K562 (cell line): Measurements from ENCODE around the gene ARHGEF4. TPM values are rescaled to one million over a fixed set of nuclear protein-coding genes. Genes with fewer than 3 reads are reported as not detected.

ENCODE experiments used
- ATAC-seq: fragments of 200-7000 bp; cut with Tn5 transposase; 3 replicates; pipeline ENCODE4 v1.9.1; 2020; ENCODE audit warnings: moderate library complexity
- BruUV-seq: library from RNA; stranded (reverse); fragments of 400-500 nt; replicated peaks from 2 replicates; lab custom pipeline; 2021; lab: Mats Ljungman, UMichigan
- CTCF ChIA-PET: fragments of 300-600 bp; formaldehyde crosslinking; extraction: SDS; loops from one replicate; lab custom pipeline; 2021; ENCODE audit warnings: low intra/inter-chr PET ratio; lab: Yijun Ruan, JAX
- POLR2A ChIA-PET: fragments of 300-600, 350-650 bp; sonication (Branson Sonifier 250); formaldehyde crosslinking; extraction: SDS; loops from one replicate; lab custom pipeline; 2021; ENCODE audit warnings: antibody characterized with exemption, inconsistent platforms; lab: Yijun Ruan, JAX
- DNase-seq, 4 experiments: peaks; one replicate each; pipeline versions ENCODE4 v3.0.0 to v3.0.0-alpha.2; 2011 to 2018; ENCODE audit warnings: low spot score in 3 of 4, mixed read lengths in 3 of 4; ENCODE audit errors: extremely low read depth in 1 of 4
- FAIRE-seq: peaks from 2 replicates; lab custom pipeline; 2011; peaks lifted over from hg19 to GRCh38; lab: Jason Lieb, UNC
- H2AFZ ChIP-seq: 2 replicates; pipeline ENCODE4 v1.6.0; 2011; ENCODE audit warnings: low read depth, low read length, control low read depth, inconsistent platforms
- H3K27ac ChIP-seq: fragments of 200-600 bp; 3 replicates; pipeline ENCODE4 v1.8.0; 2011; ENCODE audit warnings: low read depth, mild to moderate bottlenecking, control low read depth, inconsistent platforms, low read length, moderate library complexity, mixed read lengths; ENCODE audit errors: extremely low read depth
- H3K27me3 ChIP-seq, 2 experiments: fragments of 300-600 bp in 1 of 2; 2 replicates in 1 of 2; 3 replicates in 1 of 2; pipeline versions ENCODE4 v1.6.0 to v1.8.0; 2011; ENCODE audit warnings: inconsistent platforms in 2 of 2, low read length in 2 of 2, mild to moderate bottlenecking in 1 of 2, mixed read lengths in 1 of 2, moderate library complexity in 1 of 2; ENCODE audit not compliant: control insufficient read depth in 2 of 2, insufficient read depth in 2 of 2
- H3K36me3 ChIP-seq: fragments of 300-600 bp; 3 replicates; pipeline ENCODE4 v1.8.0; 2011; ENCODE audit warnings: mild to moderate bottlenecking, low read length, inconsistent platforms; ENCODE audit not compliant: control insufficient read depth, insufficient read depth
- H3K4me1 ChIP-seq, 2 experiments: fragments of 200-600 bp in 1 of 2; replicated peaks in 1 of 2; 2 replicates in 1 of 2; 3 replicates in 1 of 2; pipeline versions ENCODE4 v1.5.1 to v1.8.0; 2011; ENCODE audit warnings: inconsistent platforms in 2 of 2, low read length in 2 of 2, mild to moderate bottlenecking in 1 of 2, mixed read lengths in 1 of 2, moderate library complexity in 1 of 2; ENCODE audit not compliant: control insufficient read depth in 2 of 2, insufficient read depth in 2 of 2
- H3K4me2 ChIP-seq: 2 replicates; pipeline ENCODE4 v1.6.1; 2011; ENCODE audit warnings: low read length, control low read depth, inconsistent platforms, mixed read lengths; ENCODE audit not compliant: insufficient read depth
- H3K4me3 ChIP-seq: fragments of 200-600 bp; sonication (generic), shearing (Covaris generic); 2 replicates; pipeline ENCODE4 v1.5.1; 2016; ENCODE audit warnings: control low read depth, inconsistent platforms
- H3K79me2 ChIP-seq: fragments of 200-600 bp; 3 replicates; pipeline ENCODE4 v1.8.0; 2011; ENCODE audit warnings: low read length, inconsistent platforms; ENCODE audit not compliant: control insufficient read depth, insufficient read depth
- H3K9ac ChIP-seq, 2 experiments: 2 replicates each; pipeline versions ENCODE4 v1.6.0 to v1.6.1; 2011; ENCODE audit warnings: low read depth in 2 of 2, low read length in 2 of 2, control low read depth in 1 of 2, inconsistent platforms in 1 of 2, mild to moderate bottlenecking in 1 of 2, mixed read lengths in 1 of 2; ENCODE audit not compliant: insufficient read depth in 1 of 2
- H3K9me1 ChIP-seq: one replicate; pipeline ENCODE4 v1.6.0; 2011; ENCODE audit warnings: inconsistent platforms, mild to moderate bottlenecking, low read length, moderate library complexity; ENCODE audit not compliant: control insufficient read depth, insufficient read depth
- H3K9me3 ChIP-seq: replicated peaks from 2 replicates; pipeline ENCODE4 v1.5.1; 2011; ENCODE audit warnings: low read depth, low read length, inconsistent platforms; ENCODE audit not compliant: control insufficient read depth, insufficient read depth
- H4K20me1 ChIP-seq: replicated peaks from 2 replicates; pipeline ENCODE4 v1.6.1; 2011; ENCODE audit warnings: low read length, inconsistent platforms, mixed read lengths; ENCODE audit not compliant: control insufficient read depth, insufficient read depth
- ATF1 ChIP-seq, 2 experiments: fragments of 450-650 bp in 1 of 2; IDR thresholded peaks; 2 replicates each; pipeline ENCODE4 v1.6.1; 2016; ENCODE audit warnings: missing compliant biosample characterization in 1 of 2, missing genetic modification characterization in 1 of 2
- HCFC1 ChIP-seq: IDR thresholded peaks from 2 replicates; pipeline ENCODE4 v1.6.1; 2012; ENCODE audit warnings: low read depth, low read length, improper control_type of control experiment
- HIVEP1 ChIP-seq: fragments of 250-450 bp; sonication (Bioruptor Pico); IDR thresholded peaks from 2 replicates; pipeline ENCODE4 v1.4.0; 2020; ENCODE audit warnings: mild to moderate bottlenecking
- KHSRP ChIP-seq: fragments of 450-650 bp; IDR thresholded peaks from 2 replicates; pipeline ENCODE4 v1.6.1; 2017
- PKNOX1 ChIP-seq: fragments of 450-650 bp; IDR thresholded peaks from 2 replicates; pipeline ENCODE4 v1.6.1; 2016
- PTBP1 ChIP-seq: fragments of 200-400 bp; formaldehyde crosslinking; IDR thresholded peaks from 2 replicates; pipeline ENCODE4 v1.6.1; 2017; ENCODE audit warnings: low read depth, low read length
- TCF3 ChIP-seq: sonication (generic); formaldehyde crosslinking; IDR thresholded peaks from 2 replicates; pipeline ENCODE4 v1.4.0; 2020; ENCODE audit warnings: mild to moderate bottlenecking, missing genetic modification reagents
- ZNF239 ChIP-seq: fragments of 250-450 bp; sonication (Bioruptor Pico); IDR thresholded peaks from 2 replicates; pipeline ENCODE4 v1.4.0; 2020; ENCODE audit warnings: mild to moderate bottlenecking
- ZNF639 ChIP-seq, 2 experiments: fragments of 200-800 bp in 1 of 2; sonication (Bioruptor generic) in 1 of 2; sonication (generic) in 1 of 2; formaldehyde crosslinking in 1 of 2; IDR thresholded peaks in 1 of 2; conservative IDR thresholded peaks in 1 of 2; 2 replicates each; pipeline versions ENCODE4 v1.5.0 to v1.6.1; 2016 to 2020; ENCODE audit warnings: missing compliant biosample characterization in 1 of 2, missing genetic modification characterization in 1 of 2, missing genetic modification reagents in 1 of 2
- WGBS: fragments of 100-300 bp; shearing (Covaris generic); methylation state at CpG from one replicate; pipeline ENCODE4 v1.1.6; 2016; ENCODE audit warnings: low coverage, mixed read lengths; ENCODE audit not compliant: insufficient coverage; ENCODE audit errors: missing lambda C conversion rate; 5-methylcytosine and 5-hydroxymethylcytosine counted together
- in situ Hi-C: fragments of 300-500 bp; cut with MboI; formaldehyde crosslinking; loops from 4 replicates; pipeline ENCODE4 v1.15.0; 2018; ENCODE audit warnings: inconsistent platforms, mixed read lengths
- intact Hi-C: fragments of 100-400 bp; cut with micrococcal nuclease; formaldehyde crosslinking; loops from 2 replicates; pipeline ENCODE4 v1.14.2; 2022
- polyA plus RNA-seq, 8 experiments: library from polyadenylated mRNA; depleted of rRNA in 4 of 8; stranded (reverse) in 5 of 8; unstranded in 3 of 8; fragments of >200 nt; fragmentation: Nextera tagmentation in 2 of 8; fragmentation: Illumina TruSeq in 1 of 8; extraction: Ambion mirVana in 2 of 8; extraction: Trizol in 1 of 8; gene quantifications; 2 replicates each; pipeline versions ENCODE4 v1.2.1 to v1.2.3, GENCODE V29; 2011 to 2014; ENCODE audit warnings: inconsistent platforms in 1 of 8, missing spikeins in 1 of 8
- total RNA-seq, 7 experiments: library from RNA; depleted of rRNA in 6 of 7; stranded (reverse); fragments of >200 nt in 6 of 7; fragmentation: Illumina TruSeq in 2 of 7; extraction: Trizol in 2 of 7; gene quantifications; 2 replicates each; pipeline versions ENCODE4 v1.2.1 to v1.2.3, GENCODE V29; 2011 to 2021; ENCODE audit warnings: low replicate concordance in 1 of 7
- TF ChIP-seq, protein P1 (sequence below): fragments of 450-650 bp; formaldehyde crosslinking; IDR thresholded peaks from 2 replicates; pipeline ENCODE4 v1.4.0; 2020; ENCODE audit warnings: mild to moderate bottlenecking
- TF ChIP-seq, protein P2 (sequence below): fragments of 250-450 bp; sonication (Bioruptor Pico); IDR thresholded peaks from 2 replicates; pipeline ENCODE4 v1.4.0; 2020; ENCODE audit warnings: mild to moderate bottlenecking, moderate library complexity

ARHGEF4 gene
- total and polyA plus RNA-seq, 9 of the 15 experiments (the other 6 are each of a cell fraction or from before 2014, with no cell fraction given) = not detected

GRCh38 chr2:130987519-130988425 lies 151.1 kb downstream of the ARHGEF4 start:
- H3K27me3 ChIP-seq = peaks cover 0 to 19% of the 10 kb centered on the region in 2 experiments; a peak in 2 of 5 replicates
- H3K27ac ChIP-seq = no peak overlapping the region
- H3K79me2 ChIP-seq = no peaks in the 10 kb centered on the region
- H3K4me1 ChIP-seq = no peaks in the 10 kb centered on the region; a peak in 1 of 5 replicates
- H3K4me3 ChIP-seq = no peak overlapping the region
- intact Hi-C loops = no loop called here
- no peaks in the 10 kb centered on the region for H3K9me1 ChIP-seq
- H4K20me1 ChIP-seq = no peaks in the 10 kb centered on the region
- no peaks in the 10 kb centered on the region for H3K36me3 ChIP-seq
- no peak overlapping the region for H3K4me2 ChIP-seq
- no peak overlapping the region for H3K9ac ChIP-seq
- ATAC-seq (no peak), DNase-seq (no peak), FAIRE-seq (no peak)
- ChIA-PET CTCF (no interaction called here), POLR2A (interaction anchor here (0.6 kb wide), 1 partner anchor 185 kb away, joined by 3 read pairs; no protein-coding TSS in a partner anchor)
- peaks cover 7% of the 10 kb centered on the region for H3K9me3 ChIP-seq
- no TSS peak for BruUV-seq
- in situ Hi-C loops = no loop called here
- no peak overlapping the region for H2AFZ ChIP-seq
- WGBS = 0% methylated on average over 15 of the region's 15 CpGs
- TF ChIP-seq KHSRP = no peak
- TF ChIP-seq HCFC1 = no peak
- no peak for TF ChIP-seq HIVEP1 (CRISPR knock-in tag)
- TF ChIP-seq, protein P1, sequence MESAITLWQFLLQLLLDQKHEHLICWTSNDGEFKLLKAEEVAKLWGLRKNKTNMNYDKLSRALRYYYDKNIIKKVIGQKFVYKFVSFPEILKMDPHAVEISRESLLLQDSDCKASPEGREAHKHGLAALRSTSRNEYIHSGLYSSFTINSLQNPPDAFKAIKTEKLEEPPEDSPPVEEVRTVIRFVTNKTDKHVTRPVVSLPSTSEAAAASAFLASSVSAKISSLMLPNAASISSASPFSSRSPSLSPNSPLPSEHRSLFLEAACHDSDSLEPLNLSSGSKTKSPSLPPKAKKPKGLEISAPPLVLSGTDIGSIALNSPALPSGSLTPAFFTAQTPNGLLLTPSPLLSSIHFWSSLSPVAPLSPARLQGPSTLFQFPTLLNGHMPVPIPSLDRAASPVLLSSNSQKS = no peak
- TF ChIP-seq ZNF639 (CRISPR knock-in tag; conservative IDR thresholded peaks at IDR 0.05 in 1 of 2, IDR thresholded peaks at IDR 0.05 in 1 of 2) = no peak
- TF ChIP-seq TCF3 (CRISPR knock-in tag) = no peak
- no peak for TF ChIP-seq ATF1 (CRISPR knock-in tag; IDR thresholded peaks at IDR 0.05)
- no peak for TF ChIP-seq ATF1 (tag; IDR thresholded peaks at IDR 0.05)
- TF ChIP-seq, protein P2, sequence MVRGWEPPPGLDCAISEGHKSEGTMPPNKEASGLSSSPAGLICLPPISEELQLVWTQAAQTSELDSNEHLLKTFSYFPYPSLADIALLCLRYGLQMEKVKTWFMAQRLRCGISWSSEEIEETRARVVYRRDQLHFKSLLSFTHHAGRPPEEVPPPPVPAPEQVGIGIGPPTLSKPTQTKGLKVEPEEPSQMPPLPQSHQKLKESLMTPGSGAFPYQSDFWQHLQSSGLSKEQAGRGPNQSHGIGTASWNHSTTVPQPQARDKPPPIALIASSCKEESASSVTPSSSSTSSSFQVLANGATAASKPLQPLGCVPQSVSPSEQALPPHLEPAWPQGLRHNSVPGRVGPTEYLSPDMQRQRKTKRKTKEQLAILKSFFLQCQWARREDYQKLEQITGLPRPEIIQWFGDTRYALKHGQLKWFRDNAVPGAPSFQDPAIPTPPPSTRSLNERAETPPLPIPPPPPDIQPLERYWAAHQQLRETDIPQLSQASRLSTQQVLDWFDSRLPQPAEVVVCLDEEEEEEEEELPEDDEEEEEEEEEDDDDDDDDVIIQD = no peak
- no peak for TF ChIP-seq ZNF239 (CRISPR knock-in tag)
- no peak for TF ChIP-seq PTBP1
- TF ChIP-seq PKNOX1 = no peak
